ENCODE measurements around the gene ITPKA. TPM values are rescaled to one million over a fixed set of nuclear protein-coding genes. Genes with fewer than 3 reads are reported as not detected.

ITPKA gene
- total and polyA plus RNA-seq, 2 of the 13 experiments (the other 11 are each of a cell fraction or from before 2014, with no cell fraction given): 13.2 to 41.3 TPM

- in situ Hi-C loops (cut with HindIII; ENCODE audit: extremely low pct_ligation_motif_present, low pct_unique_long_range_greater_than_20kb) (no loop called here), intact Hi-C loops (cut with micrococcal nuclease; ENCODE audit: unreplicated experiment) (no loop called here)
- peak; percentile 5 for ATAC-seq
- no peaks in the 10 kb centered on the region for H4K20me1 ChIP-seq (ENCODE audit: insufficient read depth, low read length)
- WGBS (ENCODE audit: low lambda C conversion rate): 83% methylated on average over 29 of the region's 49 CpGs
- 0 out of 2 replicates have a peak, but pooled peaks cover 6% of the 10 kb centered on the region for H3K4me1 ChIP-seq (ENCODE audit: insufficient read depth, low read length)
- no peaks in the 10 kb centered on the region for H3K36me3 ChIP-seq (replicated peaks in 1 of 2; ENCODE audit: control insufficient read depth in 1 of 2, insufficient read depth in 2 of 2, low read length in 2 of 2)
- H3K79me2 ChIP-seq (ENCODE audit: insufficient read depth, low read length): no peaks in the 10 kb centered on the region
- no peak overlapping the region for H3K27ac ChIP-seq (ENCODE audit: extremely low read length, insufficient read depth, low read length)
- H3K4me2 ChIP-seq (ENCODE audit: low read depth, low read length): peak overlapping the region; percentile 58
- no peak overlapping the region for H2AFZ ChIP-seq (ENCODE audit: low read length)
- no peak overlapping the region; a peak in 1 of 6 replicates for H3K4me3 ChIP-seq (replicated peaks in 1 of 3; ENCODE audit: insufficient read depth in 1 of 3, low read depth in 2 of 3, low read length in 3 of 3)
- peaks cover 0 to 5% of the 10 kb centered on the region in 2 experiments; a peak in 1 of 5 replicates for H3K27me3 ChIP-seq (ENCODE audit: control insufficient read depth in 1 of 2, insufficient read depth in 2 of 2, low read length in 2 of 2)
- DNase-seq (ENCODE audit: low spot score): no peak
- no peak for FAIRE-seq
- ChIA-PET POLR2A (no interaction called here), CTCF (ENCODE audit: low intra/inter-chr PET ratio, low total read pairs) (no interaction called here)
- H3K9me3 ChIP-seq (ENCODE audit: low read length): no peaks in the 10 kb centered on the region
- no TSS peak for BruUV-seq (replicated peaks)
- TF ChIP-seq UBTF (CRISPR knock-in tag; IDR thresholded peaks at IDR 0.05) (peak; percentile 25; the same call in 1 of the 2 replicates), ZNF687 (CRISPR knock-in tag; IDR thresholded peaks at IDR 0.05) (peak; percentile 34), ZNF513 (CRISPR knock-in tag; conservative IDR thresholded peaks at IDR 0.05) (no peak)
- H3K9ac ChIP-seq (ENCODE audit: insufficient read depth, low read depth, low read length): no peak overlapping the region
Measured at GRCh38 chr15:41511899-41512369, 18.3 kb downstream of the ITPKA start.
